NCI-H1105 (cell line): ENCODE measurements around the gene KRTAP1-5.
"Not testable (repeated sequence)": the region's sequence is repeated elsewhere in the genome, so short reads cannot be mapped to it uniquely, and the experiment has no call there.

ENCODE experiments used
- DNase-seq: peaks from one replicate; lab custom pipeline; 2025; lab: John Stamatoyannopoulos, UW

The KRTAP1-5 gene

DNA sequence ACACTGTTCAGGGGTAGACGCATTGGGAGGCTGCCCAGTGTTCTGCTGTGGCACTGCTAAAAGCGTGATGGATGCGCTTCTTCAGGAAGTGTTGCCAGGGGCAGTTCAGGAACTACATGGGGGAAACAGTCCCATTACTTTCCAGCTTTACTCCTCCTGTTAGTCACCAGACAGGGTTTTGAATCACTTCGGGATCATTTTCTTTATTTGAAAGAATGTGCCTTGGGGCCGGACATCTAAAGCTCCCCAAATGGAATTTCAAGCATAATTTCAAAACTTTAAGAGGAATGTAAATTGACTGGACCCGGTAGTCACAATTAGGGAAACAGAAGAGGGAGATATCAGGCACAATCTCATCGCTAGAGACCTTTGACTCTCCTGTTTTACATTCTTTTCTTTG, 21.4 kb upstream of the KRTAP1-5 start:
- no peak for DNase-seq

DNA sequence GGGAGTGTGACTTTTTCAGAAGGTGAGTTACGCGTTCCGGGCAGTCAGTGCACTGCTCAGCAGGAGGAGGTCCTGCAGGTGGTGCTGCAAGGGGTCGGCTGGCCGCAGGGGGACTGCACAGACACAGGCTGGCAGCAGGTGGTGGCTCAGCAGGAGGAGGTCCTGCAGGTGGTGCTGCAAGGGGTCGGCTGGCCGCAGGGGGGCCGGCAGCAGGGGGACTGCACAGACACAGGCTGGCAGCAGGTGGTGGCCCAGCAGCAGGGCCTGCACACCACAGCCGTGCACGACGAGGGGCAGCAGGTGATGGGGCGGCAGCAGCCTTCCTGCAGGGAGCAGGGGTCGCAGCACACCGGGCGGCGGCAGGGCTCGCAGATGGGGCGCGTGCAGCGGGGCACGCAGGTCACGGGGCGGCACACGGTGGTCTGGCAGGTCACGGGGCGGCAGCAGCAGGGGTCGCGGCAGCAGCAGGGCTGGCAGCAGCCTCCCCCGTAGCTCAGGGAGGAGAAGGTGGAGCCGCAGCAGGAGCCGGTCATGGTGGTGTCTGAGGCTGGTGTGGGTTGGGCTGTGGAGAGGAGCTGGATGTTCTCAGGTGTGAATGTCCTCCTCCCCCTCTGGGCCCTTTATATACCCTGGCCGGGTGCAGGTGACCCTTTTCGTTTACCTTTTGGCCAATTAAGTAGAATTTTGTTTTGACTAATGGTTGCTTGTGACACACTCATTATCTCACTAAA, 19.9 kb upstream of the KRTAP1-5 start, which contains the start of gene KRTAP2-1:
Gene KRTAP2-1, minus strand, starts transcription at position 582 of the 731 bp plus-strand sequence. Its CDS starts 49 bp downstream, at position 533.
- not testable (repeated sequence) for DNase-seq

DNA sequence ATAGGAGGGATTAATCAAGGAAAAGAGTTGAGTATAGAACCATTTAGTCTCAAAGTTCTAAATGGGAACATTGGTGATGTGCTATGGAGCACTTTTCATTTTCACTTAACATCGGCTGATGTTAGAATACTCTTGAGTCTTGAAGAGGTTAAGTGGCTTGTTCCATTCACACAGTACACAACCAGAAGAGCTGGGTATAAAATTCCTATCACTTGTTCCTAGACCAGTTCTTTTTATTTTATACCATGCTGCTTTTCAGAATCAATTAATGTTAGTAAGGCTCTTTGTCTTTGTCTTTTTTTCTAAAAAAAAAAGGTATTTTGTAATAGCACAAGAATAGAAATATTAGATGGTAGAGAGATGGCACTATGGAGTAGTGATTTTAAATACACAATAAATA, 15.9 kb upstream of the KRTAP1-5 start:
- DNase-seq, result no peak

DNA sequence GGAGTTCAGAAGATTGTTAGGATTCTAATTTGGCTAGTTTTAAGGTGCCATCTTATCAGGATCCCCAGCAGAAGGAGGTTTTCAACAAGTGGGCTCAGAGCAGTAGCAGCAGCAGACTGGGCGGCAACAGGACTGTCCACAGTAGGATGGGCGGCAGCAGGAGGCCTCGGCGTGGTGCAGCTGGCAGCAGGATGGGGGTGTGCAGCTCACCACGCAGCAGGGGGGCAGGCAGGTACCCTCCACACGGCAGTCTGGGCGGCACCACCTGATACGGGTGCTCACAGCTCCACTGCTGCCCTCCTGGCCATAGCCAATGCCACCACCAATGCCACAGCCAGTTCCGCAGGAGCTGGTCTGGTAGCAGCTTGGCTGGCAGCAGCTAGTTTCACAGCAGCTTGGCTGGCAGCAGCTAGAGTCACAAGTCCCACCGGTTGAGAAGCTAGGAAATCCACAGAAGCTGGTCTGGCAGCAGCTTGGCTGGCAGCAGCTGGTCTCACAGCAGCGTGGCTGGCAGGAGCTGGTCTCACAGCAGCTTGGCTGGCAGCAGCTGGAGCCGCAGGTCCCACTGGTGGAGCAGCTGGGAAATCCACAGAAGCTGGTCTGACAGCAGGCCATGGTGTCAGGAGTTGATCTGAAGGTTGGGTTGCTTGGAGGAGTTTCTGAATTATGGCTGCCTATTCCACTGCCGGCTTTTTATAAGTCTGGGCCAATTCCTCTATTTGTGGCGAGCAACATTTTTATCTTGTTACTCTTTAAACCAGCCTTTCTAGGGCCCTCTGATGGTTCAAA, 14.0 kb upstream of the KRTAP1-5 start, which contains the start of gene KRTAP1-1:
Gene KRTAP1-1, minus strand, starts transcription at position 668 of the 789 bp plus-strand sequence. Its CDS starts 53 bp downstream, at position 615.
- DNase-seq, result peak; percentile 41

DNA sequence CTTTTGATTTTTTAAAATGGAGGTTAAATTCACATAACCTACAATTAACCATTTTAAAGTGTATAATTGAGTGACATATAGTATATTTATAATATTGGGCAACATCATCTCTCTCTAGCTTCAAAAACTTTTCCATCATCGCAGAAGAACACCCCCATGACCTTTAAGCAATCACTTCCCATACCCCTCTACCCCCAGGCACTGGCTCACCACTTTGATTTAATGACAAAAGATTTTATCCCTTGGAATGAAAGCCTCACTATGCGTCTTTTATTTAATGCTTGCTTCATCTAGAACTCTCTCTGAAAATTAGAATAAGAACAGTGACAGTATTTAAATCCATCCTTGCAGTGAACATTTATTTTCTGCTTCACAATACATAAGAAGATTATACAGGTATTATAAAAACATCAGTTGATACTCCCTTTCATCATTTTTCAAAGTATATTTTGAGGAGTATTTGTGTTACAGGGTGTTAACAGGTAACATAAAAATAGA, 10.9 kb upstream of the KRTAP1-5 start:
- no peak for DNase-seq

DNA sequence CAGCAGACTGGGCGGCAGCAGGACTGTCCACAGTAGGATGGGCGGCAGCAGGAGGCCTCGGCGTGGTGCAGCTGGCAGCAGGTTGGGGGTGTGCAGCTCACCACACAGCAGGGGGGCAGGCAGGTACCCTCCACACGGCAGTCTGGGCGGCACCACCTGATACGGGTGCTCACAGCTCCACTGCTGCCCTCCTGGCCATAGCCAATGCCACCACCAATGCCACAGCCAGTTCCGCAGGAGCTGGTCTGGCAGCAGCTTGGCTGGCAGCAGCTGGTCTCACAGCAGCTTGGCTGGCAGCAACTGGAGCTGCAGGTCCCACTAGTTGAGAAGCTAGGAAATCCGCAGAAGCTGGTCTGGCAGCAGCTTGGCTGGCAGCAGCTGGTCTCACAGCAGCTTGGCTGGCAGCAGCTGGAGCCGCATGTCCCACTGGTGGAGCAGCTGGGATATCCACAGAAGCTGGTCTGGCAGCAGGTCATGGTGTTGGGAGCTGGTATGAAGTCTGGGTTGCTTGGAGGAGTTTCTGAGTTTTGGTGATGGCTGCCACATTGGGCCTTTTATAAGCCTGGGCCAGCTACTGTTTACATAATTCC, 7.4 kb upstream of the KRTAP1-5 start, which contains the start of gene KRTAP1-3:
Gene KRTAP1-3, minus strand, starts transcription at position 529 of the 590 bp plus-strand sequence. Its CDS starts 53 bp downstream, at position 476.
- peak; percentile 34 for DNase-seq

DNA sequence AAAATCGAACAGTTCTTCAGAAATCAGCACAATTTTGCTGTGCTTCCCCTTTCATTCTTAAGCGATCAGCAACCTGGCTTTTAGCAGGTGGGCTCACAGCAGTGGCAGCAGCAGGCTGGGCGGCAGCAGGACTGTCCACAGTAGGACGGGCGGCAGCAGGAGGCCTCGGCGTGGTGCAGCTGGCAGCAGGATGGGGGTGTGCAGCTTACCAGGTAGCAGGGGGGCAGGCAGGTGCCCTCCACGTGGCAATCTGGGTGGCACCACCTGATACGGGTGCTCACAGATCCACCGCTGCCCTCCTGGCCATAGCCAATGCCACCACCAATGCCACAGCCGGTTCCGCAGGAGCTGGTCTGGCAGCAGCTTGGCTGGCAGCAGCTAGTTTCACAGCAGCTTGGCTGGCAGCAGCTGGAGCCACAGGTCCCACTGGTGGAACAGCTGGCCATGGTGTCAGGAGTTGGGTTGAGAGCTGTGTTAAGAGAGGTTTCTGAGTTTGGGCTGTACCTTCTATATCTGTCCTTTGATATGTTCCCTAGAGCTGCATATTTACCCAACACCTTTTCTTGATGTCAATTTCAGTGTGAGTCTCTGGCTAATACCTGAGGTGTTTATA, 2.7 kb upstream of the KRTAP1-5 start, which contains the start of gene KRTAP1-4:
Gene KRTAP1-4, minus strand, starts transcription at position 563 of the 613 bp plus-strand sequence. Its CDS starts 117 bp downstream, at position 446.
- peak; percentile 14 for DNase-seq

DNA sequence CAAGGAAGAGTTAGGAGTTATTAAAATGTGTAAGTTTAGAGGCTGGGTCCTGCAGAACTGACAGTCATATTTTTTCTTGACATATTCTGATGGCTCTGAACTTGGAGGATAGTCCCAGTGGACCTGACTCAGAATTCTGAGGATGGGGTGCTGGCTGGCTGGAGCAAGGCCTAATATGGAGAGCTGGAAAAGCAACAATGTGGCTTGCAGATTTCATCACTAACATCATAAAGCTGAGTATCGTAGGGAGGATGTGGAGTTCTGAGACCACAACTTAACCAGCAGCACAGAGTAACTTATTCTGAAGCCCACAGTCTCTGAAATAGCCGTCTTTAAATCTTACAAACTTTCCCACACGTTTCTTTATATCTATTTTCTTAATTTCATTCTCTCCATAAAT, 2.3 kb downstream of the KRTAP1-5 start:
- no peak for DNase-seq

DNA sequence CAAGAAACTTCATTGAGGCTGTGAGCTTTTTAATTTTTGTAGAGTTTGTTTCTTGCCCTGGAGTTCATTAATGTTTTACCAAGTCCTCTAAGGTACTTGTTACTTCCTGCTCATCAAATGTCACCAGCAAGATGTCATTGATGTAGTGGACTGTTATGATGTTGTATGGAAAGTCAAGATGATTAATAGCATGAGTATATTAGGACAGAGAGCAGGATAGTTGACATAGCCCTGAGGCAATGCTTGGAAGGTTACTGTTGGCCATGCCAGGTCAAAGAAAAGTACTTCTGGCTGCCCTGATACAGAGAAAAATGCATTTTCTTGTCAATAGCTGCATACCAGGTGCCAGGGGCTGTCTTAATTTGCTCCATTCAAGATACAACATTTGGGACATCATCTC, 6.7 kb downstream of the KRTAP1-5 start:
- no peak for DNase-seq

DNA sequence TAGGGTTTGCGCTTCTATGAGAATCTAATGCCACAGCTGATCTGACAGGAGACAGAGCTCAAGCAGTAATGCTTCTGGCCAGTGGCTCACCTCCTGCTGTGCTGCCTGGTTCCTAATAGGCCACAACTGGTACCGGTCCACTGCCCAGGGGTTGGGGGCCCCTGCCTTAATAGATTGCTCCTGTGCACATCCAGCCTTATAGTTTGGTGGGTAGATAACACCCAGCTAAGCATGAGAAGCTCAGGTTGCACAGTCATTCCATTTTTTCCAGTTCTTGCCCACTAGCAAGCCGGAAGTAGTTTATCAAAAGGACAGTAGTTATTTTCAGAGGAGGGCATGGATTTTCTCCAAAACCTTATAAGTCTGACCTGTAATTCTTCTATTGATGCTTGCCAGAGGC, 7.6 kb downstream of the KRTAP1-5 start:
- no peak for DNase-seq

DNA sequence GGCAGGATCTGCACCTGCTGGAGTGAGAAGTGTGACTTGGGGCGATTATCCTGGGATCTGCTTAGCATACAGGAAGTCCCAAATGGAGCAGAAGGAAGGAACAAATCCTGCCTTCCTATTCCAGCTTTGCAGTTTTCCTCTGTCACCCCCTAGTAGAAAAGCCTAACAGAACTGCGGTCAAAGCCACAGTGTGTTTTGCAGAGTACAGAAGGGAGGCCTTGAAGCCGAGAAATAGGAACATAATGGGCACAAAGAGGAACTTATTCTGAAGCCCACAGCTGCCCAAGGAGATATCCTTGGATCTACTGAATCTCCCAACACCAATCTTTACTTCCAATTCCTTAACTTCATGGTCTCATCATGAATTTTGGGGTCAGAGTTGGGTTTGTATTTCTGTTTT, 8.5 kb downstream of the KRTAP1-5 start:
- no peak for DNase-seq

DNA sequence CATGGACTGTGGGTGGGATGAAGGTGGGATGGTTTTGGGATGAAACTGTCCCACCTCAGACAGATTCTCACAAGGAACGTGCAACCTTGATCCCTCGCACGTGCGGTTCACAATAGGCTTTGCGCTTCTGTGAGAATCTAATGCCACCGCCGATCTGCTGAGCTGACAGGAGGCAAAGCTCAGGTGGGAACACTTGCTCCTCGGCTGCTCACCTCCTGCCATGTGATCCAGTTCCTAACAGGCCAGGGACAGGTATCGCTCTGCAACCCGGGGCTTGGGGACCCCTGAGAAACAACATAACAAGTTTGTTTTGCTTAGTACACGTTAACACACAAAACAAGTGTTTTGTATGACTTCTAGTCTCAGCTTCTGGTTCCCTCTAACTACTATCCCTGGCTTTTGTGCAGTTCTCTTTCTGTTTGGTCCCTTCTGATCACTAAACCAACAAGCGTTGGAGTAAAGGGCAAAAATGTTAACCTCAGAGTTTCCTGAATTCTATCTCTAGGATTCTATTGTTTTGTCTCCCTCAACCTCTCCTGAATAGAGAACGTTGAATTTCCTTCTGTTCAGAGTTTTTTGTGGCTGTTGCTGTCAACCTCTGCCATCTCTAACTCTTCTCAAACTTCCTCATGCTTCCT, 10.3 kb downstream of the KRTAP1-5 start:
- DNase-seq, result no peak

DNA sequence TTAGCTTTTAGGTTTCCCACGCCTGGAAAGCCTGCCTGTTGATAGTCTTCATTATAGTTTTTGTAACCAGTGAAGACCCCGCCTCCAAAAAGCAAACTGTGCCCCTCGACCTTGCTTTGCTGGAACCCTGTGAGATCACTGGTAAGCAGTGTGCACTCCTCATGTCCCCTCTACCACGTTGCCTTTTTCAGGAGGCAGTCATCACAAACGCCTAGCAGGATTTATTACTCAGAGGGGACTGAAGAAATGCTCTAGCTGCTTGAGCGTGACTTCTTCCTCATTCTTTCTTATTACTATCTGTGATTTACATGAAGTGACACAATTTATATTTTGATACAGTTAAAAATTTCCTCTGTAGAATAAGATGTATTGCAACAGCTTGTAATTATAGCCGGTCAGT, 11.6 kb downstream of the KRTAP1-5 start:
- no peak for DNase-seq

DNA sequence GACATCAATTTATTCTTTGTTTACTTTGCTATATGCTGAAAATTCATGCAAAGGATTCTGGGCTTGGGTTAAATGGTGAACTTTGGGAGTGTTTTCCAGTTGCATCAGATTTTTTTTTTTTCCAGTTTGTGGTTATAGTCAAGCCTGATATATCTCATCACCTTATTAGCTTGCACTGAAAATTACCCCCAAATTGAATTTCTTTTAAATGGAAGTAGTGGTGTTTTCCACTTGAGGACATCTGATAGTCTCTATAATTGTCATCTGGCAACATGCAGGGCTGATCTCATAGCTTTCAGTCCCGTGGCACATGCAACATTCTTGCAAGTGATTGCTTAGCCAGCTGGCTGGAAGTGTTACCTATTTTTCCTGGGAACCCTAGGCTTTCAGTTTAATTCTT, 13.4 kb downstream of the KRTAP1-5 start:
- DNase-seq, result peak; percentile 62

DNA sequence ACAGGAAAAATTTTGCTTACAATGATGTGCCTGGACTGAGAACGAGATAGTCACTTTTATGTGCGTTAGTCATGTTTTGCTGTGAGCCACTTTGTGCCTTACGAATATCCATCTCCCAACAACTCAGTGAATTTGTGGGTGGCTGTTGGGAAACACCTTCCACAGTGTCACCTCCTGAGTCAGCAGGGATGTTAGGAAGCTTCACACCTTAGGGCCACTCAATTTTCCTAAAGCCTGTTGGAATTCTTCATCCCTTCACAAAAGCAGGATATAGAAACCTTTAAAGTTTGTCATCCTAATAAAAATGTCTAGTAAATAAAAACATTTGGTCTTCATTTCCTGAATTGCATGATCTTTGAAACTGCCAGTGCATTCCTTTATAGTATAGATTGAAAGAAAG, 13.8 kb downstream of the KRTAP1-5 start:
- no peak for DNase-seq

DNA sequence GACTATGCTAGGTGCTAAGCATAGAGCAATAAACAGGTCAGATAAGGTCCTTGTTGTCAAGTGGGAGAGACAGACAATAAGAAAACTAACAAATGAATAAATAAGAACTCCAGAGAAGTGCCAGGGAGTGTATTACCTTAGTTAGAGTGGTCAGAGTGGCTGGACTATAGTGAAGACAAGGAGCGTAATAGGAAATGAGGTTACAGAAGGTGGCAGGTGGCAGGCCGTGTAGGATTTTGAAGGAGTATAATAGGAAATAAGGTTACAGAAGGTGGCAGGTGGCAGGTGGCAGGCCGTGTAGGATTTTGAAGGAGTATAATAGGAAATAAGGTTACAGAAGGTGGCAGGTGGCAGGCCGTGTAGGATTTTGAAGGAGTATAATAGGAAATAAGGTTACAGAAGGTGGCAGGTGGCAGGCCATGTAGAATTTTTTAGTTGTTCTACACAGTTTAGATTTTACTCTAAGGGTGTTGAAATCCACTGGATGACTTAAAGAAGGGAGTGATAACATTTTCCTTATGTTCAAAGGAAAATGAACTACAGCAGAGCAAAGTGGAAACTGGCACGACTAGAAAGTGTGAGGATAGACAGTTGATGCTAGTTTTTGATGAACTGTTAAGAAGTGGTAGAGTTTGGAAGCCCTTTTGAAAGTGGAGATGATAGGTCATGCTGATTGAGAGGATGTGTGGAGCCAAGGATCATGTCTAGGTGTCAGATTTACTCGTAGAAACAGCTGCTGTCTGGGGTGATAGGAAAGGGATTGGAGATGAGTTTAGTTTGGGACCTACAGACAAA, 14.5 kb downstream of the KRTAP1-5 start:
- DNase-seq, result no peak

DNA sequence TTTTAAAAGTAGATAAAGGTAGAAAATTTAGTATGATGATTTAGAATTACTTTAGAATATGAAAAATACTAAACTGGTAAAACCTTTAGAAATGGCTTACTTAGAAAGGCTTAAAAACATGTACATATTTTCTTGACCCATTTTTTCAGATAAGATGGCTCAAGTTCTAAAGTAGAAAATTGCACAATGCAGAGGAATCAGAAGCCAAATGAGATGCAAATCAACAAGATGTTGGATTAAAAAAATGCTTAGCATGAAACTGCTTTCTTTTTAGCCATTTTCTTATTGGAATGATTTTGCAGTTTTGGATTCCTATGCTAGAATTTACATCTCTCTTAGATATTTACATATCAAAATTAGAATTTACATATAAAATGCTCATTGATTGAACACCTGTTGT, 16.6 kb downstream of the KRTAP1-5 start:
- DNase-seq, result no peak

DNA sequence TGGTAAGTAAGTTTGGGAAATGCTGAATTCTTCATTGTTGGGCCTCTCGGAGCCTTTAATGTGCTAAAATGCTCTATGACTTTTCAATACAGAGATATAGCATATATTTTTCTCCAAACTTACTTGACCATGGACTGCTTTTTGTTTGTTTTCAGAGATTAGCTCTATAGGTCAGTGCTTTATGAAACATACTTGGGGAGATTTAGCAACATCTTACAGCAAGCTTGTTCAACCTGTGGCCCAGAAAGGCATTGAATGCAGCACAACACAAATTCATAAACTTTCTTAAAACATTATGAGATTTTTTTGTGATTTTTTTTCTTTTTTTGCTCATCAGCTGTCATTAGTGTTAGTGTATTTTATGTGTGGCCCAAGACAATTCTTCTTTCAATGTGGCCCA, 17.1 kb downstream of the KRTAP1-5 start:
- no peak for DNase-seq

DNA sequence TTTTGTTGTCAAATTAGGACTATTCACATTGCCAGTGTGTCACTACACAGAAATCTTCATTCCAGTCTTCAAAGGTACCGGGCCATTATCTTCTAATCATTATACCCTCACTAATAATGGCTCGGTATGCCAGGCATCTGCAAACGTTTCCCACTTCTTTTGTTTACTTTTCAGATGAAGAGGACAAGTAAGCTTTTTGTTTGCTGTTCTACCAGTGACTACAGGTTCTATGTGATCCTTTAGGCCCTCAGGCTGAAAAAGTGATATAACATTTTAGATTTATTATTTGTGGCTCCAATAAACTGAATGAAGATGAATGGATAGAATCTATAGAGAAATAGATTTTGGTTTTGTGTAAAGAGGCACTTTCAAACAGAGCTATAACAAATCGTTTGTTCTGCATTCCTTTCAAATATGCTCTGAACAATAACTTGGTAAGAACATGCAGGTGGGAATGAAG, 17.7 kb downstream of the KRTAP1-5 start:
- DNase-seq, result peak; percentile 62

DNA sequence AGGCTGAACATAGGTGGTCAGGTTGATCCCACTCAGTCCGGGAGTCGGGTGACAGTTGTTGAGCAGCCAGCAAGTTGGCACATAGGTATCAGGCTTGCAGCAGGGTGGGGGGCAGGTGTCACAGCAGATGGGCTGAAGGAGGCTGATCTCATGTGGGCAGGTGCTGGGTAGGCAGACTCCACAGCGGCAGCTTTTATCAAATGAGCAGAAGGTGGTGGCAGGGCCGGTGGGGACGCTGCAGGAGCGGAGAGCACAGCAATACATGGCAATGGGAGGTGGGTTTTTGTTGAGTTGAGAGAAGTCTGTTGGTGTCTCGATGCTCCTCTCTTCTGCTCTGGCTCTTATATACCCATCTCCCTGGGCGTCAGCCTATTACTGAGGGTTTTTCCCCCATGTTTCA, 18.2 kb downstream of the KRTAP1-5 start, which contains the start of gene KRTAP3-1:
Gene KRTAP3-1, minus strand, starts transcription at position 318 of the 400 bp plus-strand sequence. Its CDS starts 54 bp downstream, at position 264.
- peak; percentile 92 for DNase-seq
